ENCODE results near the gene IRAK2.

DNA sequence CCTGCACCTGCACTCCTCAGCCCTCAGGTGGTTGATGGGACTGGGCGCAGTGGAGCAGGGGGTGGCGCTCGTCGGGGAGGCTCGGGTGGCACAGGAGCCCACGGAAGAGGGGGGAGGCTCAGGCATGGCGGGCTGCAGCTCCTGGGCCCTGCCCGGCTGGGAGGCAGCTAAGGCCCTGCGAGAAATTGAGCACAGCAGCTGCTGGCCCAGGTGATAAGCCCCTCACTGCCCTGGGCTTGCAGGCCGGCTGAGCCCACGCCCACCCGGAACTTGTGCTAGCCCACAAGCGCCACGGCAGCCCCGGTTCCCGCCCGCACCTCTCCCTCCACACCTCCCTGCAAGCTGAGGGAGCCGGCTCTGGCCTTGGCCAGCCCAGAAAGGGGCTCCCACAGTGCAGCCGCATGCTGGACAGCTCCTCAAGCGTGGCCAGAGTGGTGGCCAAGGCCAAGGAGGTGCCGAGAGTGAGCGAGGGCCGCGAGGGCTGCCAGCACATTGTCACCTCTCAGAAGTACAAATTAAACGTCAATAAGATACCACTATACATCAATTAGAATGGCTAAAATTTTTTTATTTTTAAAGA lies 28.2 kb upstream of the IRAK2 start:
- TF ChIP-seq, protein P1, sequence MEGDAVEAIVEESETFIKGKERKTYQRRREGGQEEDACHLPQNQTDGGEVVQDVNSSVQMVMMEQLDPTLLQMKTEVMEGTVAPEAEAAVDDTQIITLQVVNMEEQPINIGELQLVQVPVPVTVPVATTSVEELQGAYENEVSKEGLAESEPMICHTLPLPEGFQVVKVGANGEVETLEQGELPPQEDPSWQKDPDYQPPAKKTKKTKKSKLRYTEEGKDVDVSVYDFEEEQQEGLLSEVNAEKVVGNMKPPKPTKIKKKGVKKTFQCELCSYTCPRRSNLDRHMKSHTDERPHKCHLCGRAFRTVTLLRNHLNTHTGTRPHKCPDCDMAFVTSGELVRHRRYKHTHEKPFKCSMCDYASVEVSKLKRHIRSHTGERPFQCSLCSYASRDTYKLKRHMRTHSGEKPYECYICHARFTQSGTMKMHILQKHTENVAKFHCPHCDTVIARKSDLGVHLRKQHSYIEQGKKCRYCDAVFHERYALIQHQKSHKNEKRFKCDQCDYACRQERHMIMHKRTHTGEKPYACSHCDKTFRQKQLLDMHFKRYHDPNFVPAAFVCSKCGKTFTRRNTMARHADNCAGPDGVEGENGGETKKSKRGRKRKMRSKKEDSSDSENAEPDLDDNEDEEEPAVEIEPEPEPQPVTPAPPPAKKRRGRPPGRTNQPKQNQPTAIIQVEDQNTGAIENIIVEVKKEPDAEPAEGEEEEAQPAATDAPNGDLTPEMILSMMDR (IDR thresholded peaks at IDR 0.05), result no peak
- no peak for TF ChIP-seq POLR2A (IDR thresholded peaks at IDR 0.05)

Data from uterus (tissue), 2 donors.